Measurements from ENCODE around the gene RARRES1.
"Not testable (repeated sequence)": the region's sequence is repeated elsewhere in the genome, so short reads cannot be mapped to it uniquely, and the experiment has no call there.

Gene RARRES1

DNA sequence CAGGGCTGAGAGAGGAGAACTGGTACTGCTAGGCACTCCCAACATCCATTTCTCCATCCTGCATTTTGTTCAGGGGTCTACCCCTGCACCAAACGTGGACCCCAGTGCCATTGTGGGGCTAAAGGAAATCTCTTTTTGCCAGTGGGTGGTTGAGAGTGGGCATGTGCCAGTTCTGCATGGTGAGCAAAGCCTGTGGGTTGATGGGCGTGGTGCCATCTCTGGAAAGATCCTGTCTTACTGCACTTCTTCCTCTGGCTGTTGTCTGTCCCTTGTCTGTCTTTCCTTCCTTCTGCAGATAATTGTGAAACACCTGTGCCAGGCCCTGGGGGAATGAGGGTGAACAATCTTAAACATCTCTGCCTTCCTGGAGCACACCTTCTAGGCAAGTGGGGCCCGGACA, 1.4 kb upstream of the RARRES1 start:
- no peak for DNase-seq (ENCODE audit: low spot score)

DNA sequence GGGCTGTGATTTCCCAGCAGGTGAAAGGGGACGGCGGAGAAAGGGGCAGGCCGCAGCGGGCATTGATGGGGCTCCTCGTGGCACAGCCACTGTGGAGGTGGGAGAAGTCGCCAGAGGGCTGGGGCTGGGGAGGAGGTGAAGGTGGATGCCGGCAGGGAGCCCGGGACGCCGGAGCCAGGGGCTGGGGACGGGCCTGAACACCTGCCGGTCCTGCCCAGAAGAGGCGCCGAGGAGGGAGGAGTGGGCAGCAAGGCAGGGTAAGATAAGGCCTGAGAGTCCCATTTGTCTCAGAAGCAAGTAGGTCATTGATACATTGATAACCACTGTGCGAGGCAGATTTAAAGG, 571 bp upstream of the RARRES1 start:
- DNase-seq (ENCODE audit: low spot score): no peak

DNA sequence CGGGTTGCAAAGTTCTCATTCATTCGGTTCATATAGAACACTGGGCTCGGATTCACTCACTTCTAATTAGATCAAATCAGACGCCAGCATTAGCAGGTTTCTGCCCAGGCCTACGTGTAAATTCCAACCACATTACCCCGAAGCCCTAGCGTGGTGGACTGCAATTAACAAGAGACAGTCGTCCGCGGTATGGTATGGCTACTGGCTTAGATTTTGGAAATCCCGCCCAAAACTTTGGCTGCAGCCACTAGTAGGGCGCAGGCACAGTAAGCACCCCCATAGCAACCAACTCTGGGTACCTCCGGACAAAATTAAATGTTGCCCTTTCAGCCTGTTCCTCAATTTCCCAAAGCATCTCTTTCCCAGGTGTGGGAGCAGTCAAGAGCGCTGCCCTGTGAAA, 771 bp downstream of the RARRES1 start:
- DNase-seq (ENCODE audit: low spot score): no peak

DNA sequence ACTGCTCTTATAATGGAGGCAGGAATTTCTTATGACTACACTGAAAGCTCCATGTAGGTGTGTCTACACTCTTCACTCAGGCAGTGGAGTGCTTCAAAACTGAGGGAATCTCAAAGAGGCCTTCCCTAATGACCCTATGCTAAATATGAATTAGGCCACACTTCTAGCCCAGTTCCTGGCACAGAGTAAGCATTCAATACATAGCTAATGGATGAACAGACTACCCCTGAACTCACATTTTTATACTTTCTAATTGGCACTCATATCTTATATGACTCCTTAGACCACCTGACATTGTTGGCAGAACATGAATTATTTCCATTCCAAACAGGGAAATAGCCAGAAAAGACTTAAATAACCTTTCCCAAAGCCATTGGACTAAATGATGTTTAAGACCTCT, 3.4 kb downstream of the RARRES1 start:
- no peak for DNase-seq (ENCODE audit: low spot score)

DNA sequence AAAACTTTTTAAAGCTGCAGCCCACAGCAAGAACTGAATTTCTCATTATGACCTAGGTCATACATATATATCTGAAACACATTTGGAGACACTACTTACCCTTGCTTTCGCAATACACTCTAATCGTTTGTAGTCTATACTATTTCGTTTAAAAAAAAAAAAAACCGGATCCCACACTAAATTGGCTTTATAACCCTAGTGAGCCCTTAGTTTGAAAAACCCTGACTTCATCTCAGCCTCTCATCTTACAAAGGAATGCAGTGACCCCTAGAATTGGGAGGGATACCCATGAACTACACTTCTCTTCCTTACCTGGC, 4.2 kb downstream of the RARRES1 start:
- DNase-seq (ENCODE audit: low spot score): no peak

DNA sequence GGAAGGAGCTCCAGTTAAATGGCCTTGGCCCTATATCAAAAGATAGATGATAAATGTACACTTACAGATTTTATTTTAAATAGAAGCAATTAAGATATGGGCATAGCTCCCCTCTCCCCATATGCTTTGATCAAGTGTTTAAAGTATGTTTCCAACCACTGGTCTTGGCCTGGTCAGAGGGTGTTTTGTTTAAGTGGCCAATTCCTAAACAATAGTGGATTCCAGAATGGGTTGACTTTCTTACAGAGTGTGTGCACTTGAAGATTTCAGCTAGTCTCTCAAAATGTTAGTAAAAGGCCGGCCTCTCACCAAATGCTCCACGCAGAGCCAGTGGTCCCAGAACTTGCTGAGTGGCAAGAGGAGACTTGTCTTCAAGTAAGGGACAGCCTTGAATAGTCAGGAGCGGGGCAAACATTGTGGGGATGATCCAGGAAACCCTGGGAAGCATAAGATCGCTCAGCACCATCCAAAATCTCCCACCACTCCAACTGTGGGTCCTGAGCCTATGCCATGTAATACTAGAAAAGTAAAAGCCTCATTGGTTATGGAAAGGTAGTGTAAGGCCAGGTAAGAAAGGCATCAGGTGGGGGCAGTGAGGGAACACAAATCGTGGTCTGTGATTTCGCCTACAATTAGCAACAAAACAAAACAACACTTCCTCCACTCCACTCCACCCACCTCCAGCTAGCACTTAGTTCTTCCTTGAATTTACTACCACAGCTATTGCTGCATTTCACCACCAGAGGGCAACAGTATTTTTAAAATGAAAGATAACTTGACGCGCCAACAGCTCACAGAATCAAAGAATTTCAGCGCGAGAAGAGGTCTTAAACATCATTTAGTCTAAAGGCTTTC, 4.8 kb downstream of the RARRES1 start:
- DNase-seq (ENCODE audit: low spot score): peak; percentile 52

DNA sequence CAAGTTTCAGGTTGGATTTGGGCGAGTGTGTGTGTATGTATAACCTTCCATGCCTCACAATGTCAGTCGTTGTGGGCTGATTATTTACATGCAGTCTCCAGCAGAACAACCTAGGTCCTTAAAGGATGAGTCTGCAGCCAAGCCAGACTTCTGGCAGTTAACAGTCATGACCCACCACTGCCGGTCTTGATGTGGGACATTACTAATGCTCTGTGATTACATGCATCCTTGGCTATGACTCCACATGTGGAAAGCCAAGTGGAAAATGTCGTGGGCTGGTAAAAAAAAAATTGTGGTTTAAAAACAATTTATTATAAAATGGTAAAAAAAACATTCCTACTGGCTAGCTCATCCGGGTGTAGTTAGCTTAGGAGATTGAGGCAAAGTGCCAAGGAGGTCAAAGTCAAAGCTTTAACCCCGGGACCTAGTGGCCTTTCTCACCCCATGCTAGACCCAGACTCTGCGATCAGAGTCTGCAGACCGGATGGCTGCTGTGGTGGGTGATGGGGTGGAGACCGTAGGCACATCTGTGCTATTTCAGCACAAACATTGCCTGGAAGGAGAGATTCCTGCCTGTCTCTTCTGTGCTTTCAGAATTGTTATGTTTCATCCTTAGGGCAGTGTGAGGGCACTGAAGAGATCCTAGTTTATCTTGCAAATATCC, 6.8 kb downstream of the RARRES1 start:
- DNase-seq (ENCODE audit: low spot score): peak; percentile 58

DNA sequence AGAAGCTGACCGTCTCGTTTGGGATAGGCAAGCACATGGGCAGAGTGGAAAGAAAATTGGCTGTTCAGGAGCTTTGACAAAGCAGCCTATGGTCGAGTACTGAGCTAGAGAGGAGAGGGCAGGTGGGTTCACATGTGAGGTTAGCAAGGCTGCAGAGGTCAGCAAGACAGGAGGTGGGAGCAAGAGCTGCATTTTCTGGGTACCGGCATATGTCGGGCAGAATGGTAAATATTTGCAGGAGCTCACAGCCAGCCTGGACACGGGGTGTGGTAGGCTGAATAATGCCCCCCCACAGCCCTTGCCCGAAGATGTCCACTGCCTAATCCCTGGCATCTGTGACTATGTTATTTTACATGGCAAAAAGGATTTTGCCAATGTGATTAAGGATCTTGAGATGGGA, 8.3 kb downstream of the RARRES1 start:
- no peak for DNase-seq (ENCODE audit: low spot score)

DNA sequence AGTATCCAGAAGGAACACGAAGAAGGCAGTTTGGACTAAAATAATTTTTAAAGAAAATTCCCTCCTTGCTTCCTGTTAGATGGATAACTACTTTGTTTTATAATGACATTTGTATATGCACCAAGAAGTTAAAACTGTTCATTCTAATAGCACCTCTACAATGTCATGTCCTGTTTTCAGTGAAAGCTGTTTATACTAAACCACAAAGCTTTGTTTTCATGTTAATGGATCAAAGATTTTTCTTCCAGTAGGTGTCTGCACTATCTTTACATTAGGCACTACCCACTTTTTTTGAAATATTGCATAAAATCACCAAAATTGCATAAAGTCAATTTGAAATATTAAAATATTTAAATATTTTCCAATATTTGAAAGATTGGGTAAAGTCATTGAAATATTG, 10.1 kb downstream of the RARRES1 start:
- no peak for DNase-seq (ENCODE audit: low spot score)

DNA sequence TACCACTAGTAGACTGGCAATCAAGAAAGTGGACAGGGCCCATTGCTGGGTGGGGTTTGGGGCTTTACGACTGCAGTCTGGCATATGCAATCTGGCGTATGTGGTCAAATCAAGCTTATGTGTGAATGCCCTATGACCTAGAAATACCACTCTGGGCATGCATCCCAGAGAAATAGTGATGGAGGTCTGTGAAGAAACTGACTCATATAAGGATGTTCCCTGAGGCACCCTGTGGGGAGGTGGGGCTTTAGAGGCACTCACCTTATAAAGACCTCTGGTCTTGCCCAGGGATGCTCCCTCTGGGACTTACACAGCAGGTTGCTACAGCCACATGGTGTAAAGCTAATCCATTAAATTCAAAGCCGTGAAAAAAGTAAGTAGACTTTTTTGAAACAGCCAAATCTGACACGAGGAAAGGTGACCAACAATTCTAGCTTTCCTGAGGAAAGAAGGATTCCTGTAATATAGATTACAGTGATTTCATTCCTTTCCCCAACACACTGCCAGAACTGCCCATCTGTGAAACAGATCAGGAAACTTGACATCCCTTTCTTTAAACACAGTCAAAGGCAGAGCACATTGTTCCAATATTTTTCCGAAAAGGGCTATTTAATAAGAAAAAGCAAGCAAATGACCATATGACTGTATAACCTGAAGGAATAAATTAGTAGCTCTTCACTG, 13.6 kb downstream of the RARRES1 start:
- DNase-seq (ENCODE audit: low spot score): no peak

DNA sequence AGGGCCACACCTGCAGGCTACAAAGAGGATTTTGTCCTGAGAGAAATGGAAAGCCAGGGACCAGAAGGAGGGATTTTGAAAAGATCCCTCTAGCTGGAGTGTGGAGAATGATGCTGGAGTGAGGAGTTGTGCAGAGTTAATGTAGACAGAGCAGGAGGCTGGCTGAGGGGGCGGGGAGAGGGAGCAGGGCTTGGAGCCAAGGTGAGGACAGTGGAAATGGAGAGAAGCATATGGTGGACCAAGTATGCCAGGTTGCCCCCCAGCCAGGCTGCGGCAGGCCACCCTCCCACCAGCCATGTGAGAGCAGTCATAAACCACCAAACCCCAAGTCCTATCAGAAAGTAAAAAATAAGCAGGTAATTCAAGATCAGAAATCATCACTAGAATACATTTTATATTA, 14.7 kb downstream of the RARRES1 start:
- no peak for DNase-seq (ENCODE audit: low spot score)

DNA sequence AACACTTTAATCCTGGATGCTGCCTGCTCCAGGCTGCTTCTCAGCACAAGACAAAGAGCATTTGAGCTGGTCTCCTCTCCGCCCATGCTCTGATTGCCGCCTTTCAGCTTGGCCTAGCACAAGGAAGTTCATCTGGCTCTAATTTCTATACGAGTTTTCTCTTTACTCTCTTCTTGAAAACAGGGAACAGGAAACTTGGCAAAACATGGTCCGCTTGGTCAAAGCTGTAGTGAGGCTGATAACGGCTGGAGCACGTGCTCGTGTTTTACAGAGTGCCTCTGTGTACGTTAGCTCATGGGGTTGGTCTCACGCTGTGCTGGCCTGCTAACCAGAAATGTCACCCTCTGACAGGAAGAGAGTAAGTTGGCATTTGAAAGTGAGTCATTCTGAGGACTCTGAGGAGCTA, 19.2 kb downstream of the RARRES1 start:
- no peak for DNase-seq (ENCODE audit: low spot score)

DNA sequence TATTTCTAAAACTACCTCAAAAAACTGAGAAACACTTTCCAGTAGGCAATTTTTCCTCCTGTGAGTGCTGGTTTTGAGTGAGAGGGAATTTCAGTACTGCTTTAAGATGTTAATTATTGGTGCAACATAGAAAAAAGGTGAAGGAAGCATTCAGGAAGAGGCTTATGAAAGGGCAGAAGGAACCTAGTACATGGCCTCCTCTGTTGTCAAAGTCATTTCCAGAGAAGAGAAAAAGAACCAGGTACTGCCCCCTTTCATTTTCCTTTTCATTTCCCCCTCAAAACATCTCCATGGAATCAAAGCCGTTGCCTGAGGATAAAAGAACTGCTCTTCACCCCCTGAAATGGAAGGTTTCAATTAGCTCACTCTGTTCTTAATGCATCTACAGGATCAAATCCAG, 19.8 kb downstream of the RARRES1 start:
- DNase-seq (ENCODE audit: low spot score): no peak

DNA sequence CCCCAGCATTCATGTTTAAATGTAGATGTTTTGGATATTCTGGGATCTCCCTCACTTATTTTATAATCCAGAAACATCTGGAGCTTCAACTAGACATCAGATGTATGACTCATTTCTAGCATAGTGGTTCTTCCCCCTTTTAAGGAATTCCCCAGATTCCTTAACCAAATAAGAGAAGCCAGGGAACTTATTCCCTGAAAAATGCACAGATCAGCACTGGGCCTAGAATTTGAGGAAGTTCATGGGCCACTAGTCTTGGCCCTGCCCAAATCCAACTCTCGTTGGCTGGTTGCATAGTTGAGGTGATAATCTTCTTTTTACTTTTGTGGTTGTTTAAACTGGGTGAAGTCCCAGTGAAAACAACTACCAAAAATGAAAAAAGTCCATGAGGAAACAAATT, 20.4 kb downstream of the RARRES1 start:
- no peak for DNase-seq (ENCODE audit: low spot score)

DNA sequence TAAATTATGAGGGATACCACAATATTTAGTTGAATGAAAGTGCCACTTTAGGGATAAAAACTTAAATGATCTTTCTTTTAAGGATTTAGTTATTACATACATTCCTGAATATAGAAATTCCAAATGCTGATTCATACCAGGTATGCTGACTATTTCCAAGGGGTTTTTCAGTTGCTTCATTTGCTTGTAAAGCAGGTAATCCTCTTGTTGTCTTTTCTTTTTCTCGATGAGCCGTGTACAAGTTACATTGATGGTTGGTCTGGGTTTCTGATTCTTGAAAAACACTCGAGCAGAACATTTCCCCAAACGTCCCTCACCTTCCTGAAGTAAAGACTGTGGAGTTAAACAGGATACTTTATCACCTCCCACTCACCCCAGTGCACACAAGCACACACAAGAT, 21.7 kb downstream of the RARRES1 start:
- DNase-seq (ENCODE audit: low spot score): no peak

DNA sequence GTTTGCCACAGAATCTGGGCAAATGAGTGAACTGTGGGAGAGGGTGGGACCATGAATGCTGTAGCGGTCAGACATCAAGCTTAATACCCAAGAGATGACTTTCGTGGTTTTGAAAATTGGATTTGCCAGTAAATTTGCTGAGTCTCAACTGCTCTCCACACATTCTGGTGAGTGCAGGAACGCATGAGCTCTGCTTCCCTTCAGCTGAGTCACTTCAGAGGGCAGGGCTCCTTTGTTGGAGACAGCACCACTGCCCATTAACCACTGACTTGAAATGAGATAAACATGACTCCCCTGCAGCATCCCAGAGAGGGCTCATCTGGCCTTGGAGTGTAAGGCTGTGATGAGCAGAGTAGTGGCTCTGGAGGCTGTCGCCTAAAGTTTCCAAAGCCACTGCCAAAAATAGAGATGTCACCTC, 22.6 kb downstream of the RARRES1 start:
- DNase-seq (ENCODE audit: low spot score): peak; percentile 17

DNA sequence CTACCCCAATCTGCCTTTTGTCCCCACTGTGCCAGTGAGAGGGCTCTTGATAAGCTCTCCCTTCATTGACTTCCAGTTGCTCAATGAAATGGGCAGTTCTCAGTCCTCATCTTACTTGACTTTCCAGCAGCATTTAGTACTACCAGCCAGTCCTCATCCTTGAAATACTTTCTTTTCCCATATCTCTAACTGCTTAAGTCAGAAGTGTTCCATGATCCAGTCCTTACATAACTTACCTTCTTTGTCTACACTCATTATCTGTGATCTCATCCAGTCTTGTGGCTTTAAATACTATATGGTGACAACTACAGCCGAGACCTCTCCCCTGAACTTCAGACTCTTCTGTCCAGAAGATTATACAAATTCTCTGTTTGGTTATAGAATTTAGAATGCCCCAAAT, 28.7 kb downstream of the RARRES1 start:
- DNase-seq (ENCODE audit: low spot score): no peak

DNA sequence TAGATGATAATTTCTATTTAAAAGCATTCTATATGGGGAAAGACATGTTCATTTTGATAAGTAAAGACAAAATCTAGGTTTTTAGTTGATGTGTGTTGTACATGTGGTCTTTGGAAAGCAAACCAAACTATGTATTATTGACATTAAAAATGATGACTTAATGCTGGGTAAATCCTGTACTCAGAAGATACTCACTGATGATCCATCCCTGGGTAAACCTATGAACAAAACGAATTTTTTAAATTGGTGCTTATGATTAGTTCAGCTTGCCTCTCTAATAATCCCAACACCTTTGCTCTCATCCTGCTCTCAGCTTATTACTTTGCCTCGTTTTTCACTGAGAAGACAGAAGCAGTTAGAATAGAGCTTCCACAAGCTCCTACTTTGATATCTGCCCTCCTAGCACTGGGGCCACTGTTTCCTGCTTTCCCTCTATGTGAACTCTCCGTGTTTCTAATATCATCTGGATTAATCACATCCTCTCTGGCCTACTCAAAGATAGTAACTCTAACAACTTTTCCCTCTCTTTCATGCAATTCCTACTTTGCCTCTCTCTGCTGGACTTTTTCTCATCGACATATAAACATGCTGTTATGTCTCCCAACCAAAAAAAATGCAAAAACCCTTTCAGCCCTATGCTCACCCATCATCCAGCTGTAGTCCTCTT, 29.3 kb downstream of the RARRES1 start:
- DNase-seq (ENCODE audit: low spot score): no peak

DNA sequence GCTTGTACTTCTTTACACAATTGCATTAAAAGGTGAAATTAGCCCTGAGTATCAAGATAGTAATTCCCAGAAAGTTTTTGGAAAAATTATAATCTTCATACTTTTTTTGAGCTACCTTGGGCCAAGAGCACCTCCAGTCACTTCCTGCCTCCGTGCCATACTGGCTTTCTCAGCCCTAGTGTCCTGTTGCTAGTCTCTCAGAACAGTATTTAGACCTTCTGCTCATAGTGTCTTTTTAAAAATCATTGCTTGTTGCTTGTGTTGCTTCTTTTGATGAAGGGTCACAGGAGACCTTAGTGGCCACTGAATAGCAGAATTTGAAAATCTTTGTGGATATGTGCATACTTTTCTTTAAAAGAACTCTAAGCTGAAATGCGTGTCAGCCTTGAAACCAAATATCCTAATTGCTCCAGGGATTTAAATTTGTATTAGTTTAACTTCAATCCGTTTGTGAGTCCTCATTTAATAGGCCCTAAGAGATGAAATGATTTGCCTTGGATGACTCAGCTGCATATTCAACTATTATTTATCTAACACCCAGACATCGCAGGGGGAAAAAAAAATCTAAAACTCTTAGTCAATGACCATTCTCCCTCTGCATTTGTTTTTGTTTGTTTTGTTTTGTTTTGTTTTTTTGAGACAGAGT, 30.7 kb downstream of the RARRES1 start:
- no peak for DNase-seq (ENCODE audit: low spot score)

DNA sequence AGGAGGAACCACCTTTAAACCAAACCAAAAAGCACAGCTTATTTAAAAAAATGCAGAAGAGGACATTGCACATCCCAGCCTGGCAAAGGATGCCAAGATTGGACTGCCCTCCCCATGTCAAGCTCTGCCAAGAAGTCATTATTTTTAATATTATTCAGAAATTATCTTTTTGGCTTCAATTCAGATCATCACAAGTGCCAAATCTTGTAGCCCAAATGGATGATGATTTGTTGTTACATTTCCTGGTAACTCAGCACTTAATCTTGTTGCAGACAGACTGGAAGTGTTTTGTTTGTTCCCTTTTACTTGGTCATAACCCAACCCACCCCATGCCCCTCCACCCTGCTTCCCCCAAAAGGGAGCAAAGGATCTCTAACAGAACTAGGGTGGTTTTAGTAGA, 31.7 kb downstream of the RARRES1 start:
- DNase-seq (ENCODE audit: low spot score): no peak

DNA sequence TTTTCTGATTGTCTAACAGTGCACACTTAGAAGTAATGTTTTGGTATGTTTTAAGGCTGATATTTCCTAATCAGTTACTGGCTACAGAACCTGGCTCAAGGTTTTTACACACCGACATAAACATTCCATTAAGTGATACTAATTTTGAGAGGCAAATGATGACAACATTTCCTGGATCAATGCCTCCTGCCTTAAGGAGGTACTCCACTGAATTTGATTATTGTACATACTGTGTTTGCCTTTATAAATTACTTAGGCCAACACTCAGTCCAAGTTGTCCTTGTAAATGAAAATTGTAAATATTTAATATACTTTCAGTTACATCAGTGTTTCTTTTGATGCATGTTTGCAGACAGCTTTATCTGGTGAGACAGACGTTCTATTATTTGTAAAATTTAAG, 35.6 kb downstream of the RARRES1 start:
- no peak for DNase-seq (ENCODE audit: low spot score)

DNA sequence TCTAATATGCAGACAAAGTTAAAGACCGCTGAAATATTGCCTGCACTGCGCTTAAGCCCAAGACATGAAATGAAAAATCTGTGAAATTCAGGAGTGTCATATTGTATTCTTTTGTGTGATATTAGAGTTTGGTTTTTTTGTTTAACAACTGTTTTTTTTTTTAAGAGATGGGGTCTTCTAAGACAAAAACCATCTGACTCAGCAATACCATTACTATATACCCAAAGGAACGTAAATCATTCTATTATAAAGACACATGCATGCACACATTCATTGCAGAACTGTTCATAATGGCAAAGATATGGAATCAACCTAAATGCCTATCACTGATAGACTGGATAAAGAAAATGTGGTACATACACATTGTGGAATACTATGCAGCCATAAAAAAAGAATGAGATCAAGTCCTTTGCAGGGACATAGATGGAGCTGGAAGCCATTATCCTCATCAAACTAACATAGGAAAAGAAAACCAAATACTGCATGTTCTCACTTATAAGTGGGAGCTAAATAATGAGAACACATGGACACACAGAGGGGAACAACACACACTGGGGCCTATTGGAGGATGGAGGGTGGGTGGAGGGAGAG, 38.3 kb downstream of the RARRES1 start:
- not testable (repeated sequence) for DNase-seq (ENCODE audit: low spot score)
